ENCODE measurements around the gene SPDYE6.
A peak's percentile ranks its signal among the peaks of the same experiment; 100 is the strongest.
"Not testable (repeated sequence)": the region's sequence is repeated elsewhere in the genome, so short reads cannot be mapped to it uniquely, and the experiment has no call there.

The SPDYE6 gene

DNA sequence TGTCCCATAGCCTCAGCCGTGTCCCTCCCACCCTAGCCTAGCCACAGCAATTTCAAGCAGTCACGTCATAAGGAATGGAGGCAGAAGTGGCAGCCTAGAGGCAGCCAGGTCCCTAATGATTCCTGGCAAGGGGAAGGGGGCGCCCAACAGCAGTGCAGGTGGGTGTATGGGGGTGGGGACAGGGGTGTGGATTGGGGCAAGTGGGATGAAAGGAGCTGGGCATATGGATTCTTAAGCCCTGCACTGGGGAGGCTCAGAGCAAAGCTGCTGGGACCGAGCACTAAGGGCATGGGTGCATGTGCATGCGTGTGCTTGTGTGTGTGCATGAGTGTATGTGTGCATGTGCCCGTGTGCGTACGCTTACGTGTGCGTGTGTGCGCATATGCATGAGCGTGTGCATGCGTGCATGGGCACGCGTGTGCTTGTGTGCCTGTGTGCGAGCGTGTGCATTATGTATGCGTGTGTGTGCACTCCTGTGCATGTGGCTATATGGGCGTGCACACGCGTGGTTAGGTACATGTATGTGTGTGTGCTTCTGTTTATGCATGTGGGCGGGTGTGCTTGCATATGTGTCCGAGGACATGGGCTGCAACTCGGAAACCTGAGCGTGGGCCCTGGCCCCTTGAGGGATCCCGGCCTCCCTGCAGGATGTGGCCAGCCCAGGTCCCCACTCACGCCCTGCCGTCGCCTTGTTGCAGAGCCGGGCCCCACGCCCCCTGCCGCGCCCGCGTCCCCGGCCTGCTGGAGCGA lies 35.5 kb downstream of the SPDYE6 start:
- DNase-seq (ENCODE audit: low read depth): no peak
- H3K4me3 ChIP-seq (ENCODE audit: low read depth, low read length): no peak overlapping the region

DNA sequence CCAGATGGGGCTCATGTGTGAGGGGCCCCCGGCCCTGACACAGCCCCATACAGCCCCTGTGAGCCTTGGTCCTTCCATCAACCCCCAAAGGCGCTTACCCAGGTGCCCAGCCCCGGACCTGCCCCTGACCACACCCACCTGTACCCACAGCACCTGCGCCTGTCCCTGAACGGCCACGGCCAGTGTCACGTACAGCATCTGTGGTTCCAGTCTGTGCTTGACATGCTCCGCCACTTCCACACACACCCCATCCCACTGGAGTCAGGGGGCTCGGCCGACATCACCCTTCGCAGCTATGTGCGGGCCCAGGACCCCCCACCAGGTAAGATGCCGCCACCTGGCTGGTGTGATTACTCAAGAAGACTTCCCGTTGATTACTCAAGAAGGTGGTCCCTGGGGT lies 36.1 kb downstream of the SPDYE6 start:
- no peak overlapping the region for H3K4me3 ChIP-seq (ENCODE audit: low read depth, low read length)
- DNase-seq (ENCODE audit: low read depth): no peak

DNA sequence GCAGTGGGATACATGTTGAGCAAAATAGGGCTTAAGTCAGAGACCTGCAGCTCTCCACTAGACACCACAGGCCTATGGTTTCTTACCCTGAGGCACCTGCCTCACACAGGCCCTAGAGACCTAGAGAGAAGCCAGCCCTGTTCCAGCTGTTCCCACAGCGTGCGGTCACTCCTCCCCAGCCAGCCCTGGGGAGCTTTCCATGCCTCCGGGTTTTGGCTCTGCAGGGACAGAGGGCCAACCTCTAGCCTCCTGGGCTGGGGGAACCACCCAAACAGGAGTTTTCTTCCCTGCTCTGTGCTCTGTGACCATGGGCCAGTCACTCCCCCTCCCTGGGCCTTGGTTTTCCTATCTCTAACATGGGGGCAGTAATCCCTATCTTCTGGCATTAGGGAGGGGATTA lies 36.6 kb downstream of the SPDYE6 start:
- no peak for DNase-seq (ENCODE audit: low read depth)
- no peak overlapping the region for H3K4me3 ChIP-seq (ENCODE audit: low read depth, low read length)

DNA sequence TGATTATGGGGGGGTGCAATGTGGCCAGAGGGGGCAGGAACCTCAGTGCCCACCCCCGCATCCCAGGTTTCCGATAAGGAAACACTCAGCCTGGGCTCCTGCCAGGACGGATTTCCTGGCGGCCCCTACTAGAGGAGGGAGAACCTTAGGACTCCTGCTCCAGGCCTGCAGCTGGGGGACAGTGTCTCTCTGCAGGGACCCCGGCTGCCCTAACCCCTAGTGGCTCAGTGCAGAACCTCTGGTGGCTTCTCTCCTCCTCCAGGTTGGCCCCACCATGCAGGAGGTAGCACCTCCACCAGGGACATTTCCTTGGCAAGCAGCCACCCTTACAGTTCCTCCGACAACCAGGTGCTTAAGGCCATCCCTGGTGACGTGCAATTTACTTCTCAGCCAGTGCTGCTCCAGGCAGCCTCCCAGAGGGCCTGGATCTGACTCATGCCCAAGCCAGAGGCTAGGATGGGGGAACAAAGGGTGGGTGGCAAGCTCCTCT lies 37.7 kb downstream of the SPDYE6 start:
- DNase-seq (ENCODE audit: low read depth): peak; percentile 58
- H3K4me3 ChIP-seq (ENCODE audit: low read depth, low read length): no peak overlapping the region

DNA sequence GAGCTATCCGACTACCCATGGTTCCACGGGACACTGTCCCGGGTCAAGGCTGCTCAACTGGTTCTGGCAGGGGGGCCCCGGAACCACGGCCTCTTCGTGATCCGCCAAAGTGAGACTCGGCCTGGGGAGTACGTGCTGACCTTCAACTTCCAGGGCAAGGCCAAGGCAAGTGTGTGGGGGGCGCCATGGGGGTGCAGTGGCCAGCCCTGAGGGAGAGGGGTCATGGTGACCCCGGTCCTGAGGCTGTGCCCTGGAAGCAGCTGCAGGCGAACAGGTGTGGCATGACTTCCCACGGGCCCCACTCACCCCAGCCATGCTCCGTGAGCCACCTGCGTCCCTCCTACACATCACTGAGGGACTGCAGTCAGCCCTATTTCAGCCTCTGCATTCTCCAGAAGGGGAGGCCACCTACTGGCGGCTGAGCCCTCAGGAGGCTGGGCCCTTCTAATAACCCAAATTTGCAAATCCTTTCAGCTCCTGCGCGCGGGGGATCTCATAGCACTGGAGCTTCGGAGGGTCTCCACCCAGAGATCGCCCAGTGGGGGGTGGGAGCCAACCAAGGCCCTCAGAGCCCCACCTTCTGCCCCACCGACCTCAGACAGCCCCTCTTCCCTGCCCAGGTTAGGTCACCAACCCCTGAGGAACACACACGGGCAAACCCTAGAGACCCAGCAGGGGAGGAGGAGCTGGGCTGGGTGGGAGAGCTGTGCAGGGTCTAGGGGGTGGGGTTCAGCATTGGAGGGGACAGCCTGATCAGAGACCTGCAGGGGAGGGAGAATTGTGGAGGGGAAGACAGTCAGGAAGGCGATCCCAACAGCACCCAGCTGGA lies 38.8 kb downstream of the SPDYE6 start:
- H3K4me3 ChIP-seq (ENCODE audit: low read depth, low read length): no peak overlapping the region
- DNase-seq (ENCODE audit: low read depth): no peak

DNA sequence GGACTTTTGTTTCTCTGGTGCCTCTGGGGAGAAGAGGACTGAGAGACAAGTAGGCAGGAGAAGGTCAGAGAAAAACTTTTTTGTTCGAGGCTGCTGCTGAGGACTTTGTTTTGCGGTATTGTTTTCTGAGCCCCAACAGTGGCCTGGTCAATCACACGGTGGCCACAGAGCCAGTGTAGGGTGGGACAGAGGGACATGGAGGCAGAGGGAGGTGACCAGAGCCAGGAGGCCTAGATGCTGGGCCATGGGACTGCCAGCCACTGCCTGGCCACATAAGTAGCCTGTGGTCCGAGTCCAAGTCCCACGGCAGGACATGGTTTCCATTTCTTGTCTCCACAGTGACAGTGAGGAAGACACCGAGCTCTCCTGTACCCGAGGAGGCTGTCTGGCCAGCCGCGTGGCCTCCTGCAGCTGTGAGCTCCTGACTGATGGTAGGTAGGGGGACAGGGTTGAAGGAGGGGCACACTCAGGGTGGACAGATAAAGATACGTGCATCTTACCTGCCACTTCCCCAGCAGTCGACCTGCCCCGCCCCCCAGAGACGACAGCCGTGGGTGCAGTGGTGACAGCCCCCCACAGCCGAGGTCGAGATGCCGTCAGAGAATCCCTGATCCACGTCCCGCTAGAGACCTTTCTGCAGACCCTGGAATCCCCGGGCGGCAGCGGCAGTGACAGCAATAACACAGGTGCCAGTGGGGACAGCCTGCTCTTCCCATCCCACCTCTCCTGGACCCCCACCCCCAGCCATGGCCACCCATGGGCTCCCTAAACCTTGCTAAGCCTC lies 42.1 kb downstream of the SPDYE6 start:
- no peak overlapping the region for H3K4me3 ChIP-seq (ENCODE audit: low read depth, low read length)
- no peak for DNase-seq (ENCODE audit: low read depth)

DNA sequence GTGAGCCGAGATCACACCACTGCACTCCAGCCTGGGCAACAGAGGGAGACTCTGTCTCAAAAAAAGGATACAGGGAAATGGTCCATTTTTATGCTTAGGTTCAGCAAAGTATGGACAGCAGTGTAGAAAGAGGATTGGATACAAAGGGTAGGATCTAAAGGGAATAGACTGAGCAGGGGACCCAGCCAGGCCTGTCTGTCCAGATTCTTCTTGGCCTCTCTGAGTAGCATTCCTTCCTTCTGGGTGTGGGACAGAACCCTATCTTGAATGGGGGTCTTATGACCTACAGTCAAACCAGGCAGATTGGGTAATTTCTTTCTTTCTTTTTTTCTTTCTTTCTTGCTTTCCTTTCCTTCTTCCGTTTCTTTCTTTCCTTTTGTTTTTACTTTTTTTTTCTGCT lies 43.9 kb downstream of the SPDYE6 start:
- H3K4me3 ChIP-seq (ENCODE audit: low read depth, low read length): no peak overlapping the region
- no peak for DNase-seq (ENCODE audit: low read depth)

DNA sequence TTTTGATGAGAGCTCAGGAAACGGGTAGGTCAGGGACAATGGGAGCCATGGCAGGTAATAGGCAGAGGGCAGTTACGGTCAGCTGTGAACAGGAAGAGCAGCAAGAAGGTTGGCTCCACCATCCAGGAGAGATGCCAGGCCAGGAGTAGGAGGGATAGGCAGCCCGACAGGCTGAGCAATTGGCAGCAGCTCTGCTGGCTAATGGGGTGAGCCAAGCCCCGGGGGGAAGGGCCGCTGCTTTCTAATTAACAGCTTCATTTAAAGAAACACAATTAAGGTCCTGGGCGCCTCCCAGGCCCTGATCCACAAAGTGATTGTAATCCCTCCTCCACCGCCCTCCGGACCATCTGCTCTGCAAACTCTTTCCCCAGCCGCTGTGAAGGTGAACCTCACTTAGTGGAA lies 45.8 kb downstream of the SPDYE6 start:
- no peak for DNase-seq (ENCODE audit: low read depth)
- no peak overlapping the region for H3K4me3 ChIP-seq (ENCODE audit: low read depth, low read length)

DNA sequence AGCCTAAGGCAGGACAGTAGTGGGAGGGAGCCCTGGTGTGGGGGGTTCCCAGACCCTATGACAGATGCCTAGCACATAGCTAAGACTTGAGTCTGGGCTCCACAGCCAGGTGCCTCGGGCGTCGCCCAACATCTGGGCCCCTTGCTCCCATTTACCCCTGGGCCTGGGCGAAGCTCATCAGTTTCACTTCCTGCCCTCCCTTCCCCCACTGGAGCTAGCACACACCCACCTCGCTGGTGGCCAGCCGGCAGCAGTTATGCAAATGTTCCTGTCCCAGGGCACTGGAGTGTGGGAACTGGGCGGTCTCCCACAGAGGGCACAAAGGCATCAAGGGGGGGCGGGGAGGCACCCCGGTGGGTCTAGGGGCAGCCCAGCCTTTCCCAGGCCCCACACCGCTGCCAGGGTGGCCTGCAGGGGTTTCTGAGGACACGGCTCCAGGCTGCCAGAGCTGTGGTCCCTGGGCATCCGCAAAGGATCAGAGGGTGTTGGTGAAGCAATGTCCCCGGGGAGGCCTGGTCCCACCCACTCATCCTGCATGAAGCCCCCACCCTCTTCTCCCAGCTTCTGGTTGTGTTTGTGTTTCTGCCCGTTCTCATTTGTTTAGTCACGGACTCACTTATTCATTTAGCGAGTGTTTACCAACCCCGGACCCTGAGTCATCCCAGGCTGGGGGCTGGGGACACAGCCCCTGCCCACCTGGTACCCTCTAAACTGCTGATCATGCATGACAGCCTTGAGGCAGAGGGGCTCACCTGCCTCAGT lies 49.1 kb downstream of the SPDYE6 start:
- DNase-seq (ENCODE audit: low read depth): peak; percentile 75
- H3K4me3 ChIP-seq (ENCODE audit: low read depth, low read length): no peak overlapping the region

DNA sequence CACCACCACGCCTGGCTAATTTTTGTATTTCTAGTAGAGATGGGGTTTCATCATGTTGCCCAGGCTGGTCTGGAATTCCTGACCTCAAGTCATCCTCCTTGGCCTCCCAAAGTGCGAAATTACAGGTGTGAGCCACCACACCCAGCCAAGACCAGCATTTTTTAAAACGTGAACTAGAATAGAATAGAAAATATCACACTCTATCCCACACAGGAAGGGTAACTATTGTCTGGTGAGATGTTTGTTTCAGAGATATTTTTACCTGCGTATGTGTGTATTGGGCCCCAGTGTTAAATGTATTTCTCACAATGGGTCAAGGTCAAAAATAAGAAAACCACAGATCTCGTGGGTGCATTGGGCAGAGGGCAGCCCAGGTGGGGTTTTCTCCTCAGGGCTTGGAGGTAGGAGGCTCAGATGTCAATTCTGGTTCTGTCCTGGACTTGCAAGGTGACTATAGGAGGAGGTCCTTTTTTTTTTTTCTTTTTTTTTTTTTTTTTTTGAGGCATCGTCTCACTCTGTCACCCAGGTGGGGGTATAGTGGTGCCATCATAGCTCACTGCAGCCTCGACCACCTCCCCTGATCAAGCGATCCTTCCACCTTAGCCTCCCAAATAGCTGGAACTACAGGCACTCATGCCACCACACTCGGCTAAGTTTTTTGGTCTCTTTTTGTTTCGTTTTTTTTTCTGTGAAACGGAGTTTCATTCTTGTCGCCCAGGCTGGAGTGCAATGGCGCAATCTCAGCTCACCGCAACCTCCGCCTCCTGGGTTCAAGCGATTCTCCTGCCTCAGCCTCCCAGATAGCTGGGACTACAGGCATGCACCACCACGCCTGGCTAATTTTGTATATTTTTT lies 50.6 kb downstream of the SPDYE6 start:
- no peak for DNase-seq (ENCODE audit: low read depth)
- no peak overlapping the region for H3K4me3 ChIP-seq (ENCODE audit: low read depth, low read length)

DNA sequence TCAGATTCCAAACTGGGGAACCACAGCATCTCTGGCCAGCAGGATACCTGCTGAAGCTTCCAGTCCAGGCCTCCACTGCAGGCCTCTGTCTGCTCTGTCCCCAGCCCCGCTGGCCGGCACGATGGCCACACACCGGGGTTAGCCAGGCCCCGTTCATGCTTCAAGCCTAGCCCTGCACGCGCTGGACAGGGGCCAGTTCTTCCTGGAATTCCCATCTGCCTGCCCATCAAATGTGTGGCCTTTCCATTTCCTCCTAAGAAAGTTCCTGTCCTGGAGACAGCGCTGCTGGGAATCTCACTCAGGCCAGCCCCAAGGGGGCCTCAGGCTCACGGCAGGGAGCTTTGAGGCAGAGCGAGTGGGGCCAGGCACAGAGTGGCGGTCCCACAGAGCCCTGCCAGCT lies 51.6 kb downstream of the SPDYE6 start:
- H3K4me3 ChIP-seq (ENCODE audit: low read depth, low read length): no peak overlapping the region
- no peak for DNase-seq (ENCODE audit: low read depth)

DNA sequence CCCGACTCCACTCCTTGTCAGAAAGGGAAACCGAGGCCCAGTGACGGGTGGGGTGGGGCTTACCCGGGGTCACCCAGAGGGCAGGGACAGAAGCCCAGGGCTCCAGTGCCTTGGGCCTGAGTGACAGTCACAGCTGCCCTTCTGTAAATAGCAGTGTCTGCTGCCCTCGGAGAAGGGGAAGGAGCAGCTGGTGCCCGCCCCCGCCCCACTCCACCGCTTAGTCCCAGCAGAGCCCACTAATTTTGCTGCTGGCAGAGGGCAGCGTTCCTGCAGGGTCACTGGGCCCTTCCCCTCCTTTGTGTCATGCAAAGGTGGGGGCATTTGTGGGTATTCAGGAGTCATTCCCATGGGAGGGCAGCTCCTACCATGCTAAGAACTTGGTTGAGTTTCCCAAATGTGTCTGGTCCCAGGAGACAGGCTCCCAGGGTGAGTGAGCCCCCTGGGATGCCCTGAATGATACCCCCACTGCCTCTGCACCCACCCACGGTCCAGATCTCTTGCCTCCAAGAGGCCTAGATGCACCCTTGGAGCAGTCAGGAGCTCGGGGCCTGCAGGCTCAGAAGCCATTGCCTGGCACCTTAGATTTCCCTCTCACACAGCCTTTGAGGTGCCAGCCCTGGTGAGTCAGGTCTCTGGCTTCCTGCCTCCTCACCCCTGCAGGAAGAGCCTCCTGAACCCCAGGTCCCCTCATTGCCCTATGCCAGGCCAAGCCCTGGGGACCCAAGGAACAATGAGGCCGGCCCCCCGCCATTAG lies 52.4 kb downstream of the SPDYE6 start:
- no peak overlapping the region for H3K4me3 ChIP-seq (ENCODE audit: low read depth, low read length)
- DNase-seq (ENCODE audit: low read depth): peak; percentile 39

DNA sequence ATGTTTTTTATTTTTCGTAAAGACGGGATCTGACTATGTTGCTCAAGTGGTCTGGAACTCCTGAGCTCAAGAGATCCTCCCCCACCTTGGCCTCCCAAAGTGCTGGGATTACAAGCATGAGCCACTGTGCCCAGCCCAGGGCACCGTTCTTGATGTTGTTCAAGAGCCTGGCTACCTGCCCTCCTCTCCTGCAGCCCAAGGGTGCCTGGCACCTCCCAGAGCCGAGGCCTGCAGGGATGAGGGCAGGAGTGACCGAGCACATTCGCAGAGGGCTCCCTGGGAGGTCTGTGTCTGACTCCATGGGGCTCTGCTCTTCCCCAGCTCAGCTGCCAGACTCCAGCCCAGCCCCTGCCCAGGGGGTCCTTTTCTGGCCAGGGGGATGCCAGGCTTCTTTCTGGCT lies 54.2 kb downstream of the SPDYE6 start:
- H3K4me3 ChIP-seq (ENCODE audit: low read depth, low read length): no peak overlapping the region
- DNase-seq (ENCODE audit: low read depth): no peak

DNA sequence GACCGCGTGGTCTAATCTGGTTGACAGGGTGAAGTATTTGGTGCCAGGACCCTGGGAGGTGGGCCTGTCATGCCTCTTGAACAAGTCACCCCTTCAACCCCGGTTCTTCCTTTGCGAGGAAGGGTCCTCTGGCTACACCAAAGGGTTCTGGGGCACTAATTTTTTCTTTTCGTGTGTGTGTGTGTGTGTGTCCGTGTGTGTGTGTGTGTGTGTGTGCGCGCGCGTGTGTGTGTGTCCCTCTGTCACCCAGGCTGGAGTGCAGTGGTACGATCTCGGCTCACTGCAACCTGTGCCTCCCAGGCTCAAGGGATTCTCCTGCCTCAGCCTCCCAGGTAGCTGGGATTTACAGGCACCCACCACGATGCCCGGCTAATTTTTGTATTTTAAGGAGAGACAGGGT lies 54.9 kb downstream of the SPDYE6 start:
- DNase-seq (ENCODE audit: low read depth): not testable (repeated sequence)

DNA sequence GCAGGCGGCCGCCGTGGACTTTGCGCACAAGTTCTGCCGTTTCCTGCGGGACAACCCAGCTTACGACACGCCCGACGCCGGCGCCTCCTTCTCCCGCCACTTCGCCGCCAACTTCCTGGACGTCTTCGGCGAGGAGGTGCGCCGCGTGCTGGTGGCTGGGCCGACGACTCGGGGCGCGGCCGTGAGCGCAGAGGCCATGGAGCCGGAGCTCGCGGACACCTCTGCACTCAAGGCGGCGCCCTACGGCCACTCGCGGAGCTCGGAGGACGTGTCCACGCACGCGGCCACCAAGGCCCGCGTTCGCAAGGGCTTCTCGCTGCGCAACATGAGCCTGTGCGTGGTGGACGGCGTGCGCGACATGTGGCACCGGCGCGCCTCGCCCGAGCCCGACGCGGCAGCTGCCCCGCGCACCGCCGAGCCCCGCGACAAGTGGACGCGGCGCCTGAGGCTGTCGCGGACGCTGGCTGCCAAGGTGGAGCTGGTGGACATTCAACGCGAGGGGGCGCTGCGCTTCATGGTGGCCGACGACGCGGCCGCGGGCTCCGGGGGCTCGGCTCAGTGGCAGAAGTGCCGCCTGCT lies 55.5 kb downstream of the SPDYE6 start:
- DNase-seq (ENCODE audit: low read depth): no peak
- H3K4me3 ChIP-seq (ENCODE audit: low read depth, low read length): no peak overlapping the region

More for the DNA sequence above, 54.9 kb downstream of the SPDYE6 start:
- not testable (repeated sequence) for H3K4me3 ChIP-seq (ENCODE audit: low read depth, low read length)

DNA sequence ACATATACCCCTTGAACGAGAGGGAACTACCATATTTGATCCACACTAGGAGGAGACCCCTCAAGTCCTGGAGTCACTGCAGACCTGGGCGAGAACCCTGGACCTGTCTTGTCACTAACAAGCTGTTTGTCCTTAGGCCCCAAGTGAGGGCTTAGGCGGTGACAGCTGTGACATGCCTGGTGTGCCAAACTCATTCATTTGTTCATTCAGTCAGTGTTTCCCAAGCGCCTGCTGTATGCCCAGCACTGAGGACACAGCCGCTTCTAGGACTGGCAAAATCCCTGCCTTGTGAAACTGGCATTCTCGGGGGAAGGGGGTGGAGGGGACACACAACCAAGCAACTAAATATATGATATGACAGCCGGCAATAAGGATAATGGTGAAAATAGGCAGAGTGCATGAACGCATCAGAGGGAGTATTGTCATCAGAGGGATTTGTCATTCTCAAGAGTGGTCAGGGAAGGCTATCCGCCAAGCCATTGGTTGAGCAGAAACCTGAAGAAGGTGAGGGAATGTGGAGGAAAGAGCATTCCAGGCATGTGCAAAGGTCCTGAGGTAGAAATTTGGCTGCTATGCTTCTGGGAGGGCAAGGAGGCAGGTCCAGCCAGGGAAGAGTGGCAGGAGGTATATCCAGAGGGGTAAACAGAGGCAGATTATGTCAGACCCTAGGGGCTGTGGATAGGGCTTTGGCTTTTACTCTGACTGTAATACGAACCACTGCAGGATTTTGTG lies 58.6 kb downstream of the SPDYE6 start:
- no peak overlapping the region for H3K4me3 ChIP-seq (ENCODE audit: low read depth, low read length)
- no peak for DNase-seq (ENCODE audit: low read depth)

DNA sequence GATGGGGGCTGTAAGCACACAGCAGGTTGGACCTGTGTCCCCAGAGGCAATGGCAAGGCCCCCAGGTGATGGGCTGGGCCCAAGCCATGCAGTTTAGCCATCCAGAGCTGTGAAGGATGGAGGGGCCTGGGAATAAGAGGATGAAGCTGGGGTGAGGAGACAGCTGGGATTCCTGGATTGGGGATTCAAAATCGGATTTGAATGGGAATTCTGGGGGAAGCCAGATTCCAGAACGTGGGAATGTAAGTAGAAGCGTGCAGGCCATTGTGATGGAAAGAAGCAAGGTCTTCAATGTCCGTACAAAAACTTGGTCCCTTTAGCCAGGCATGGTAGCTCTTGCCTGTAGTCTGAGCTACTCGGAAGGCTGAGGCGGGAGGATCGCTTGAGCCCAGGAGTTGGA lies 59.7 kb downstream of the SPDYE6 start:
- no peak overlapping the region for H3K4me3 ChIP-seq (ENCODE audit: low read depth, low read length)
- no peak for DNase-seq (ENCODE audit: low read depth)
